HG03139 (cell line): ENCODE results near the gene MAGEL2.
"Not testable (repeated sequence)": the region's sequence is repeated elsewhere in the genome, so short reads cannot be mapped to it uniquely, and the experiment has no call there.

Experiments used
- ATAC-seq: cut with Tn5 transposase; IDR thresholded peaks from one replicate; pipeline ENCODE4 v1.9.1; 2021; ENCODE audit not compliant: unreplicated experiment

Gene MAGEL2

DNA sequence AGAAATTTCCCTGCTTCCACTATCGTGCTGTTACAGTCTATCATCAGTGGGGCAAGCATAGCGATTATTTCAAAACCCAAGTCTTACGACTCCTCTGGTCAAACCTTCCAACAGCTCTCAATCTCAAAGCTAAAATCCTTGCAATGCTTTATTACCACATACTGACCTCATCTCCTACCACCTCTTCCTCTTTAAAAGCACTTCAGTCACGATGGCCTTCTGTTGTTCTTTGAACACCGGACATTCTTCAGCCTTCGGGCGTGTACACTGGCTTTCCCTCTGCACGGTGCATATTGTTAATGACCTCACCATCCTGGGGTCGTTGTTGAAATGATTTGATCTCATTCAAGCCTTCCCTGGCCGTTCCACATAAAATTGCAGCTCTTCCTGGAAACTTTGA, 31.1 kb downstream of the MAGEL2 start:
- ATAC-seq = no peak

DNA sequence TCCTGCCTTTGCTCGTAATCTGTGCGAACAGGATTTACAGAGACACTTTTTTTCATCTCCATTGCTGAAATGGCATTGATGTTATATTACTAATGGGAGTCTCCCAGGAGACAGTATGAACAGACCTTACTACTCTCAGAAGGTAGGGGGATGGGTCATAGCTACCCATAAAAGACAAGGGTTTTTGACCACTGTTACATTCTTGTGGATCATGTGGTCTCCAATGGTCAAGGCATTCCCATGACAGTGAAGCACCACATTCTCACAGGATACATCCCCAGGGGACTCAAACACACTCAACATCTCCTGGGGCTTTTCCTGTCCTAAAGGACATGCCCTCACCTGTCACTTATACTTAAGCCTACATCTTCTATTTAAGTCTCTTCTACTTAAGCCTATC, 41.4 kb downstream of the MAGEL2 start:
- ATAC-seq = no peak

DNA sequence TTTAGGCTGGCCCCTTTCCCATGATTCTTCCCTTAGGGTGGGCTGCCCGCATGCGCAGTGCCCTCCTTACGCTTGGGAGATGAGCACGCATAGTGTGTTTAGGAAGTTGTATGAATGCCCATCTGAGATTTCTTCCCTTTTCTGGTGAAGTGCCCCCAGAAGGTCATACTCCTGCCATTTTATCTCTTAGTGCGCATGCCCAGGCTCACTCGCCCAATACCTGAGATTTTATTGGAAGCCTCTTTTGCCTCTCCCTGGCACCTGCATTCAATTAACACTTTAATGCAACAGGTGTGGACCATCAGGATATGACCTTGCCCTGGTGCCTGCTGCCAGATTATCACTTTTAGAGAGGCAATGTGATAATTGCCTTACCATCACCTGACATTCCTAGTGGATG, 45.5 kb downstream of the MAGEL2 start:
- no peak for ATAC-seq

DNA sequence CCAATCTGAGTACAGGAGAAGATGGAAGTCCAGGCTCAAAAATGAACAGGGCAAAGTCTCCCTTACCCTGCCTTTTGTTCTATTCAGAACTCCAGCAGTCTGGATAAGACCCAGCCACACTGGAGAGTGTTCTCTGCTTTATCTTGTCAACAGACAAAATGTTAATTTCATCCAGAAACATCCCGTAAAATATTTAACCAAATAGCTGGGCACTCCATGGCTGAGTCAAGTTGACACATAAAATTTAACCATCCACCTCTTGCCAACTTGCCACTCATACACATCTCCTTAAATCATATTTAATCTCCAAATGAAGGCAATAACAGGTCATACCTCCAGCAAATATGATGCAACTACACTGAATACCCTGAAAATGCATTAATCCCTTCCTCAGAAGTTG, 48.6 kb downstream of the MAGEL2 start:
- ATAC-seq = no peak

DNA sequence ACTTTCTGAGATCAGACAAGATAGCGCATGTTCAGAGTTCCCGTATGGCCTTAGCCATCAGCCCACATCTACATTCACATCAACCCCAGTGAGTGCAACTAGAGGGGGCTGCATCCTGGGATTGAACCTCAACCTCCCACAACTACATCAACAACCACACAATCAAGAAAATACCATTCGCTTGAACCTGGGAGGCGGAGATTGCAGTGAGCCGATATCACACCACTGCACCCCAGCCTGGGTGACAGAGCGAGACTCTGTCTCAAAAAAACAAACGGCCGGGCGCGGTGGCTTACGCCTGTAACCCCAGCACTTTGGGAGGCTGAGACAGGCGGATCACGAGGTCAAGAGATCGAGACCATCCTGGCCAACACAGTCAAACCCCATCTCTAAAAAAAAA, 50.4 kb downstream of the MAGEL2 start:
- not testable (repeated sequence) for ATAC-seq

DNA sequence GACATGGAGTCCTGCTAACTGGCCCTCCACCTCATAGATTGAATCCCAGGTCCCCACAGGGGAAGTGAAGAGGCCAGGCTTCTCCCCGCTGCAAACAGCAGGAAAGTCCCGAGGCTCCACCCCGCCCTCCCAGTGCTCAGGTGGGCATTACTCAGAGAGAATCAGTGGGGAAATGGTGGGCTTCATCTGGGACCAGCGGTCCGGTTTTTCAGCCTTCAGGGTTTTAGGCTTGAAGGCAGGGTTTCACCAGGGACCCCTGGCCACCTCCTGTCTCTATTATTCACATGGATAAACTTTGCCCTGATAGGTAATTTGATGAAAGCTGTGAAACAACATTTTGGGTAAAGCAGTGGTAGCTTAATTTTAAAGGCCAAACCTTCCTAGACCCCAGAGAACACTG, 50.9 kb downstream of the MAGEL2 start:
- no peak for ATAC-seq

DNA sequence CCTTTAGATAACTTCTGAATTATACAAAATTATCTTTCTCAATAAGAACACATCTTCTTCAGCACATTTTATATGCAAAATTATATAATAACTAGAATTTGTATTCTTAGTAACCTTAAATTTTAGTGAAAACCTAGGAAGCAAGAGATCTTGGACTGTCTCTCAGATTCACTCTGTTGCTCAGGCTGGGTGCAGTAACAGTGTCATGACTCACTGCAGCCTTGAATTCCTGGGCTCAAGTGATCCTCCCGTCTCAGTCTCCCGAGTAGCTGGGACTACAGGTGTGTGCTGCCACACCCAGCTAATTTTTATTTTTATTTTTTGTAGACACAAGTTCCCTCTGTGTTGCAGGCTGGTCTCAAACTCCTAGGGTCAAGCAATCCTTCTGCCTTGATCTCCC, 52.3 kb downstream of the MAGEL2 start:
- no peak for ATAC-seq

DNA sequence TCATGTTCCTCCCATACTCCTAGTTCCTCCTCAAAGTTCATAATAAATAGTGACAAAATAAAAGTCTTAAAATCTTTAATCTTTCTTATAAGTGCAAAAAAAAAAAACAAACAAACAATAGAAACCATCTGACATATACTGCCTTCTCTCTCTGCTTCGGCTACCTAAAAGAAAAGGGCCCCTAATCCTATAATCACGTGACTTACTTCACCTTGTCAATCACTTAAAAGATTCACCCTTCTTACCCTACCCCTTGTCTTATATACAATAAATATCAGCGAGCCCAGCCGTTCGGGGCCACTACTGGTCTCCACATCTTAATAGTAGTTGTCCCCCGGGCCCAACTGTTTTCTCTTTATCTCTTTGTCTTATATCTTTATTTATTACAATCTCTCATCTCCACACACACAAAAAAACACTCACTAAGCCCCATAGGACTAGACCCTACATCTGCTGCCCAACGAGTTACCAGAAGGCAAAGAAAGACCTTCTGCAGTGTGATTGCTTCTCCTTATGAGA, 53.4 kb downstream of the MAGEL2 start:
- ATAC-seq = no peak
